WTC11 (cell line): ENCODE results near the gene SRC. TPM values are rescaled to one million over a fixed set of nuclear protein-coding genes. Genes with fewer than 3 reads are reported as not detected.

Experiments
- ATAC-seq: fragments of 200-7000 bp; cut with Tn5 transposase; 2 replicates; pipeline ENCODE4 v1.10.0; 2021; ENCODE audit warnings: mild to moderate bottlenecking, moderate library complexity
- CTCF ChIA-PET: fragments of 300-600 bp; sonication (Branson Sonifier 250); formaldehyde crosslinking; loops from one replicate; lab custom pipeline; 2021; ENCODE audit warnings: antibody characterized with exemption; lab: Charles Lee
- POLR2A ChIA-PET: fragments of 350-600 bp; sonication (Branson Sonifier 250); formaldehyde crosslinking; loops from one replicate; lab custom pipeline; 2021; ENCODE audit warnings: antibody characterized with exemption; lab: Charles Lee
- DNase-seq: peaks from one replicate; pipeline ENCODE4 v3.0.0; 2021; ENCODE audit warnings: low spot score
- H3K27ac Mint-ChIP-seq: 2 replicates; pipeline ENCODE4 v1.8.0; 2021; ENCODE audit warnings: mixed read lengths
- H3K27me3 Mint-ChIP-seq: 2 replicates; pipeline ENCODE4 v1.8.0; 2021; ENCODE audit warnings: low read depth, mild to moderate bottlenecking, moderate library complexity, mixed read lengths
- H3K36me3 Mint-ChIP-seq: 2 replicates; pipeline ENCODE4 v1.8.0; 2021; ENCODE audit warnings: mixed read lengths
- H3K4me1 Mint-ChIP-seq: 2 replicates; pipeline ENCODE4 v1.8.0; 2022; ENCODE audit warnings: mixed read lengths
- H3K4me3 Mint-ChIP-seq: 2 replicates; pipeline ENCODE4 v1.8.0; 2021; ENCODE audit warnings: mild to moderate bottlenecking, moderate library complexity, mixed read lengths
- H3K9me3 Mint-ChIP-seq: 2 replicates; pipeline ENCODE4 v1.8.0; 2021; ENCODE audit warnings: mixed read lengths
- ATF1 ChIP-seq: sonication (generic); formaldehyde crosslinking; IDR thresholded peaks from 2 replicates; pipeline ENCODE4 v1.8.1; 2023; ENCODE audit warnings: mild to moderate bottlenecking, moderate library complexity, missing genetic modification reagents
- CBFB ChIP-seq: sonication (generic); formaldehyde crosslinking; IDR thresholded peaks from 2 replicates; pipeline ENCODE4 v1.8.1; 2022; ENCODE audit warnings: mild to moderate bottlenecking, low read depth, missing genetic modification reagents
- ELF4 ChIP-seq: sonication (generic); formaldehyde crosslinking; IDR thresholded peaks from 2 replicates; pipeline ENCODE4 v1.8.1; 2022; ENCODE audit warnings: low read depth, mild to moderate bottlenecking, moderate library complexity, missing genetic modification reagents
- FOXP1 ChIP-seq: sonication (generic); formaldehyde crosslinking; IDR thresholded peaks from 2 replicates; pipeline ENCODE4 v1.8.0; 2022; ENCODE audit warnings: missing genetic modification reagents, mild to moderate bottlenecking, moderate library complexity, borderline replicate concordance
- GTF2I ChIP-seq: fragments of 250-450 bp; sonication (Bioruptor Pico); conservative IDR thresholded peaks from 2 replicates; pipeline ENCODE4 v1.4.0; 2021; ENCODE audit warnings: mild to moderate bottlenecking
- JUN ChIP-seq: sonication (generic); formaldehyde crosslinking; IDR thresholded peaks from 2 replicates; pipeline ENCODE4 v1.8.0; 2023; ENCODE audit warnings: mild to moderate bottlenecking, missing genetic modification reagents
- NFATC4 ChIP-seq: fragments of 250-450 bp; sonication (Bioruptor Pico); IDR thresholded peaks from 2 replicates; pipeline ENCODE4 v1.9.0; 2021; ENCODE audit warnings: mild to moderate bottlenecking
- NFE2L1 ChIP-seq: sonication (generic); formaldehyde crosslinking; IDR thresholded peaks from 2 replicates; pipeline ENCODE4 v1.8.1; 2023; ENCODE audit warnings: missing genetic modification reagents
- SMAD4 ChIP-seq: sonication (generic); formaldehyde crosslinking; IDR thresholded peaks from 2 replicates; pipeline ENCODE4 v1.8.0; 2022; ENCODE audit warnings: mild to moderate bottlenecking, missing genetic modification reagents
- SP1 ChIP-seq: sonication (generic); formaldehyde crosslinking; conservative IDR thresholded peaks from 2 replicates; pipeline ENCODE4 v1.8.1; 2022; ENCODE audit warnings: missing genetic modification reagents
- TEAD1 ChIP-seq: sonication (generic); formaldehyde crosslinking; IDR thresholded peaks from 2 replicates; pipeline ENCODE4 v1.8.0; 2022; ENCODE audit warnings: mild to moderate bottlenecking, missing genetic modification reagents
- TP53 ChIP-seq: sonication (generic); formaldehyde crosslinking; IDR thresholded peaks from 2 replicates; pipeline ENCODE4 v1.8.1; 2023; ENCODE audit warnings: mild to moderate bottlenecking, missing genetic modification reagents
- ZNF396 ChIP-seq: fragments of 250-450 bp; sonication (Bioruptor Pico); IDR thresholded peaks from 2 replicates; pipeline ENCODE4 v1.8.0; 2021; ENCODE audit warnings: mild to moderate bottlenecking, moderate library complexity, borderline replicate concordance
- ZNF423 ChIP-seq: fragments of 250-450 bp; sonication (Bioruptor Pico); IDR thresholded peaks from 2 replicates; pipeline ENCODE4 v2.1.2; 2022; ENCODE audit warnings: mild to moderate bottlenecking, moderate library complexity
- total RNA-seq: library from RNA; stranded (reverse); gene quantifications from 3 replicates; pipeline ENCODE4 v1.2.3, GENCODE V29; 2021
- TF ChIP-seq, protein P1 (sequence below): sonication (generic); formaldehyde crosslinking; IDR thresholded peaks from 2 replicates; pipeline ENCODE4 v1.8.0; 2022; ENCODE audit warnings: mild to moderate bottlenecking, missing genetic modification reagents
- TF ChIP-seq, protein P2 (sequence below): sonication (generic); formaldehyde crosslinking; IDR thresholded peaks from 2 replicates; pipeline ENCODE4 v1.8.1; 2023; ENCODE audit warnings: mild to moderate bottlenecking, missing genetic modification reagents

SRC gene
- total RNA-seq, 1 experiment from 2014 or later = 33.3 TPM

DNA sequence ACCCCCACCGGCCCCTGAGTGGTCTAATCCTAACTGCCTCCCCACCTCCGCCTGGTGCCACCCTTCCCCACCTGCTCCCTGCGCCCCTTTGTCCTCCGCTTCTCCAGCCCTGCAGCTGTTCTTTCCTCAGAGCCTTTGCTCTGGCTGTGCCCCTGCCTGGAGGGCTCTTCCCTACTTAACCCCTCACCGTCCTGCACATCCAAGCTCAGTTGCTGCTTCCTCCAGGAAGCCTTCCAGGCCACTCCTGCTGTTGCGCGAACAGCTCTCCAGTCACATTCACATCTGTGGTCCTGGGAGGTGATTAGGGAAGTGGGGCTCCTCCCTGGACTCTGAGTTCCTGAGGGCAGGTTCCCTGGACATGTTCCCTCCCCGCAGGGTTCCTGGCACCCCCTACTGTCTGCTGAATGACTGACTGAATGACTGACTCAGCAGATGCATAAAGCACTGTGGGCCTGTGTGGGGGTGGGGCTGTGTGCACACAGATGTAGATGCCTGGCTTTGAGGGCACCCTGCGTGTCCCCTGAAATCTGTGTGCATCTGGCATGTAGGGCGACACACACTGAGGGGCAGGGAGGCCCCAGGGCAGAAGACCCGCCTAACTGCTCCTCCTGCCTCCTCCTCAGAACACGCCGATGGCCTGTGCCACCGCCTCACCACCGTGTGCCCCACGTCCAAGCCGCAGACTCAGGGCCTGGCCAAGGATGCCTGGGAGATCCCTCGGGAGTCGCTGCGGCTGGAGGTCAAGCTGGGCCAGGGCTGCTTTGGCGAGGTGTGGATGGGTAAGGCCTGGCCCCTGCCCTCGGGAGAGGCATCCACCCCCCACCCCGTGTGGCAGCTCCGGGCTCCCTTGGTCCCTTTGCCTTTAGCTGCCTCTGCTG, 51.4 kb downstream of the SRC start:
- peaks cover 33% of the 10 kb centered on the region for H3K4me1 Mint-ChIP-seq
- peak; percentile 46 for DNase-seq
- H3K36me3 Mint-ChIP-seq = peaks cover 6% of the 10 kb centered on the region
- peak; percentile 9 for ATAC-seq
- ChIA-PET CTCF (interaction anchor here (0.7 to 3.2 kb wide), 41 partner anchors 8 to 218 kb away, joined by 3 to 41 read pairs (median 6); partner anchors contain the start of genes BLCAP, MANBAL, MROH8 and NNAT), POLR2A (interaction anchor here (0.6 to 1.9 kb wide), 15 partner anchors 8 to 714 kb away, joined by 3 to 8 read pairs (median 4); partner anchors contain the start of genes MANBAL, MROH8 and RPN2)
- H3K9me3 Mint-ChIP-seq = no peaks in the 10 kb centered on the region
- H3K4me3 Mint-ChIP-seq = peak overlapping the region; percentile 65
- H3K27ac Mint-ChIP-seq = peak overlapping the region; percentile 99
- H3K27me3 Mint-ChIP-seq = no peaks in the 10 kb centered on the region
- TF ChIP-seq TP53 (peak; percentile 60; the same call in 1 of the 2 replicates), TEAD1 (CRISPR knock-in tag) (peak; percentile 62; the same call in 1 of the 2 replicates), ZNF423 (CRISPR knock-in tag) (peak; percentile 79), GTF2I (0 out of 2 replicates have a peak, but pooled peaks have one; percentile 50), NFE2L1 (CRISPR knock-in tag) (peak; percentile 53; the same call in 1 of the 2 replicates), FOXP1 (CRISPR knock-in tag) (peak; percentile 68), ZNF396 (CRISPR knock-in tag) (no peak), ELF4 (no peak), SMAD4 (CRISPR knock-in tag) (no peak), CBFB (CRISPR knock-in tag) (0 out of 2 replicates have a peak, but pooled peaks have one; percentile 38), SP1 (CRISPR knock-in tag) (peak; percentile 45)
- TF ChIP-seq, protein P1, sequence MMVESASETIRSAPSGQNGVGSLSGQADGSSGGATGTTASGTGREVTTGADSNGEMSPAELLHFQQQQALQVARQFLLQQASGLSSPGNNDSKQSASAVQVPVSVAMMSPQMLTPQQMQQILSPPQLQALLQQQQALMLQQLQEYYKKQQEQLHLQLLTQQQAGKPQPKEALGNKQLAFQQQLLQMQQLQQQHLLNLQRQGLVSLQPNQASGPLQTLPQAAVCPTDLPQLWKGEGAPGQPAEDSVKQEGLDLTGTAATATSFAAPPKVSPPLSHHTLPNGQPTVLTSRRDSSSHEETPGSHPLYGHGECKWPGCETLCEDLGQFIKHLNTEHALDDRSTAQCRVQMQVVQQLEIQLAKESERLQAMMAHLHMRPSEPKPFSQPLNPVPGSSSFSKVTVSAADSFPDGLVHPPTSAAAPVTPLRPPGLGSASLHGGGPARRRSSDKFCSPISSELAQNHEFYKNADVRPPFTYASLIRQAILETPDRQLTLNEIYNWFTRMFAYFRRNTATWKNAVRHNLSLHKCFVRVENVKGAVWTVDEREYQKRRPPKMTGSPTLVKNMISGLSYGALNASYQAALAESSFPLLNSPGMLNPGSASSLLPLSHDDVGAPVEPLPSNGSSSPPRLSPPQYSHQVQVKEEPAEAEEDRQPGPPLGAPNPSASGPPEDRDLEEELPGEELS = peak; percentile 51; the same call in 1 of the 2 replicates
- TF ChIP-seq, protein P2, sequence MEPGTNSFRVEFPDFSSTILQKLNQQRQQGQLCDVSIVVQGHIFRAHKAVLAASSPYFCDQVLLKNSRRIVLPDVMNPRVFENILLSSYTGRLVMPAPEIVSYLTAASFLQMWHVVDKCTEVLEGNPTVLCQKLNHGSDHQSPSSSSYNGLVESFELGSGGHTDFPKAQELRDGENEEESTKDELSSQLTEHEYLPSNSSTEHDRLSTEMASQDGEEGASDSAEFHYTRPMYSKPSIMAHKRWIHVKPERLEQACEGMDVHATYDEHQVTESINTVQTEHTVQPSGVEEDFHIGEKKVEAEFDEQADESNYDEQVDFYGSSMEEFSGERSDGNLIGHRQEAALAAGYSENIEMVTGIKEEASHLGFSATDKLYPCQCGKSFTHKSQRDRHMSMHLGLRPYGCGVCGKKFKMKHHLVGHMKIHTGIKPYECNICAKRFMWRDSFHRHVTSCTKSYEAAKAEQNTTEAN (CRISPR knock-in tag) = 0 out of 2 replicates have a peak, but pooled peaks have one; percentile 63

DNA sequence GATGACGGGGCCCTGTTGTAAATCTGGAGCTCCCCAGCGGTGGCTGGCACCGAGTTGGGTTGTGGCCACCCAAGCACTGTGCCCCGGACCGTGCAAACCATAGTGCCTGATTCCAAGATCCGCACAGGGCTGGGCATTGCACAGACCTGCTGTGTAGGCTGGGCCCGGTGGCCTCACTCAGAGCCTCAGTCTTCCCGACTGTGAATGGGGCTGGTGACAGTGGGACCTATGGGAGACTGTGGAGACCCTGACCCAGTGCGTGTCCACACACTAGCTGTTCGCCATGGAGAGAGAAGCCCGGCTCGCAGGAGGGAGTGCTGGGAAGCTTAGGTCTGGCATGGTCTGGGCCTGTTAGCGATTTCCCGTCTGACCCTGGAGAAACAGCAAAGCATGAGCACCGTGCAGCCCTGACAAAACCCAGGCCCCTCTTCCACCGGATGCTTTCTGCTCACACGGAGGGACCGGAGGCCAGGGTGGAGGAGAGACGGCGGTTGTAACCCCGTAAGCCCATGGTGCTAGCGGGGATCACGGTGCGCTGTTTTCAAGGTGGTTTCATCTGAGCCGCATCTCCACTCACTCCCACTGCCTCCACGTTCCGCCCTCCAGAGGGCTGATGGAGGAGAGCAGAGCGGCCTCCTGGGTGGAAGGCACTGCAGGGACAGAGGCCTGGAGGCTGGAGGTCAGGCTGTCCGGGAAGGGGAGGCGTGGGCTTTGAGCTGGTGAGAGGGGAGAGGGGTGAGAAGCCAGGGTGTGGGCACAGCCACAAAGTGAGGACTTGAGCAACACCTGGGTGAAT, 52.2 kb downstream of the SRC start:
- TF ChIP-seq JUN (no peak), ATF1 (CRISPR knock-in tag) (peak; percentile 39; the same call in 1 of the 2 replicates), NFATC4 (CRISPR knock-in tag) (no peak)
- TF ChIP-seq, all 79 proteins: peak for 1
- Mint-ChIP-seq H3K27me3 (no peaks in the 10 kb centered on the region), H3K9me3 (no peaks in the 10 kb centered on the region), H3K36me3 (peaks cover 10% of the 10 kb centered on the region), H3K4me3 (no peak overlapping the region), H3K4me1 (peaks cover 33% of the 10 kb centered on the region), H3K27ac (peak overlapping the region; percentile 79)
- ChIA-PET CTCF (interaction anchor here (2.2 to 3.2 kb wide), 4 partner anchors 15 to 136 kb away, joined by 9 to 28 read pairs (median 17); no protein-coding TSS in a partner anchor), POLR2A (no interaction called here)
- ATAC-seq (no peak), DNase-seq (no peak)
